GM18508 (cell line): ENCODE results near the gene SLC39A8.
"Not testable (repeated sequence)": the region's sequence is repeated elsewhere in the genome, so short reads cannot be mapped to it uniquely, and the experiment has no call there.

Source experiments
- ATAC-seq: cut with Tn5 transposase; IDR thresholded peaks from one replicate; pipeline ENCODE4 v1.9.1; 2021; ENCODE audit warnings: moderate number of reproducible peaks; ENCODE audit not compliant: insufficient read depth, unreplicated experiment

The SLC39A8 gene

DNA sequence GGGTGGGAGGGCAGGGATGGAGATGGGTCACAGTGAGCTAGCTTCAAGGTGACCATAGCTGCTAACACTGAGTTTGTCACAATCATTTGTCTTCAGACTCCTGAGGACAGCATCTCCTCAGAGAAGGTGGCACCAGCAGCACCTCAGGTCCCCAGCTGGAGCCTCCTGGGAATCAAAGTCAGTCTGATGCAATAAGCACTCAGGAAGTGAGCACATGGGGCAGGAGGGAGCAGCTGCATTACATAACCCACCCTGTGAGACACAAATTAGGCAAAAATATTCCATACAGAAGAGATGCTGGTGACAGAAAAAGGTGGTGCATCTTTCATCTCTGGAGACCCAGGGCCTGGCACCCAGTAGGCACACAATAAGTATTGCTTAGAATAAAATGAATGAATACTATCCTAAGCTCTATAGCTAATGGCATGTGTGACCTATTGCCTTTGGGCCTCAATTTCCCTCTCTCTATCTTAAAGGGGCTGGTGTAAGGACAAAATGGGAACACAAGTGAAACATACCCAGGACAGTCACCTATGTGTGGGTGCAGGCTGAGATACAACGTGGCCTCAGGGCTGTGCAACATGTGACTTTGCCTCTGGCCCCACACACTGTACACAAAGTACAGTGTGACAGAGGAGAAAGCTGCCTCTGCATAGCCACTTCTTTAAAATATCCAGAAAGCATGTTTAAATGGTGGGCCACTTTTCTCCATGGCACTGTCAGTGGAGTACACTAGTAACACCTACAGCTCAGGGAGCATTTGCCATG is 37.1 kb downstream of the SLC39A8 start:
- no peak for ATAC-seq

DNA sequence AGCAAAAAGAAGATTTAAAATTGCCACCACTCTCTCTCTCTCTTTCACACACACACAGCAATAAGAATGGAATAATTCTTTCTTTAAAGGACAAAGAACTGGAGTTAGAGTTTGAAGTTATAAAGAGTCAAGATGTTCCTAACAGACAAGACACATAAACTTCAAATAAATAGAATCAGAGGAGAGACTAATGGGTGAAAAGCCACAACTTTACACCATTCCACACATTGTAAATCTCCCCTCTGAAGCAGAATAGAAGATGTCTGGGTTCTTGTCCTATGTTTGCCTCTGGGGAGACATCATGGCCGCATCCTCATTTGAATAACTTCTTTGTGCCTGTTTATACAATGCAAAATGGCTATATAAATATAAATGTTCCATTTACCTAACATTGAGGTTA is 39.6 kb downstream of the SLC39A8 start:
- ATAC-seq = no peak

DNA sequence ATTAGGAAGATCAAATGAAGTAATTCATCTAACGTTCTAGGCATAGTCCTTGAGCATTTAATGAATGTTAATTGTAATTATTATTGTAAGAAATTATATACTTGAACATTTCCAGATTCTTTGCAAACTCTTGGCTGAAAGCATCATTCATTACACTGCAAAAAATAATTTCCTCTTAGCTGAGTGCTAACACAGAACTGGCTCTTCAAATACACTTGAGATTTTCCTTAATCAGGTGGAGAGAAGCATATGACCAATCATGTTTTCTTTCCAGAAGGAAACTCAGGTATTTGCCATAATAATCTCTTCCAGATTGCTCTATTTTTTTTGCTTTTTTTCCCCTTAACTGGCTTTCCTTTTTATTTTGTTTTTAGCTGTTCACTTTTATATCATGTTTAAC is 42.5 kb downstream of the SLC39A8 start:
- no peak for ATAC-seq

DNA sequence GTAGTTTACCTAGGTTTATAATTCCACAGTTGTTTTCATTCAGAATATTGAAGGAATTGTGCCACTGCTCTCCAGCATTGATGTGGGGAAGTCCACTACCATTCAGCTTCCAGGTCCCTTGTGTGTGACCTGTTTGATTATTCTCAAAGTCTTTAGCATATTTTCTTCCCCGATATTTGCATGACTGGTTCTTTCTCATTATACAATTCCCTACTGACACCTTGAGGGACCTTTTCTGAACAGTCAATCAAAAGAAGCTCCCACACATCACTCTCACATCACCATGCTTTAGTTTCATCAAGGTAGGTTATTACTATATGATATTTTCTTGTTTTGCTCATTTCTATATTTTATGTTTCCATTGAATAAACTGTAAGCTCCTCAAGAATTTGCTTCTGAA is 44.1 kb downstream of the SLC39A8 start:
- ATAC-seq = no peak

DNA sequence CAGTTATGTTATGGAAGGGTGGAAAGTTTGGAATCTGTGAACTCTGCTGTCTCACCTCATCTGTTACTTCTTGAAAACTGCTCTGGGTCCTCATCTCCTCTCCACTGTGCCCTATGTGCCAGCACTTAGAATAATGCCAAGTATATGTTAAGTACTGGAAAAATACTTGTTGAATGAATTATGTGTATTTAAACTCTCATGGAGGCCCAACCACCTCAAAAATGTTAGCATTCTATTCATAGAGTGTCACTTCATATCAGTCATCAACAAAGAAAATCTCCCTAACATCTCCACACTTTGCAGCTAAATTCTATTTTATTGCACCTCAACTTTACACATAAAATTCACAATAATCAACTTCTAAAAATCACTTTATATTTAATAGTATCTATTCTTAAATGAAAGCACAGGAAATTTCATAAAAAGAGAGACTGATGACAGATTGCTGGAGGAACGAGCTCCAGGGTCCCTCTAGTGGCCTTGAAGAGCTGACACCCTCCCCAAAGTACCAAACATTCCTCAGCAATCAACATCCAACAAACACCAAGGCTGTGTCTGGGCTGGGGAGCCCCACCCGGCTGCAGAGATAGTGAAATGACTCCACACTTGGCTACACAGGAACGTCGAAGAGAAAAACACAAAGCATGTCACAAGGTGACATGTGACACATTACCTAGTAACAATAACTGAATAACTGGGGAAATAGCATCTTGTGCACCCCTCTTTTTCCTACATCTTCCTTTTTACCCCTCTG is 45.8 kb downstream of the SLC39A8 start:
- ATAC-seq = peak; percentile 81

DNA sequence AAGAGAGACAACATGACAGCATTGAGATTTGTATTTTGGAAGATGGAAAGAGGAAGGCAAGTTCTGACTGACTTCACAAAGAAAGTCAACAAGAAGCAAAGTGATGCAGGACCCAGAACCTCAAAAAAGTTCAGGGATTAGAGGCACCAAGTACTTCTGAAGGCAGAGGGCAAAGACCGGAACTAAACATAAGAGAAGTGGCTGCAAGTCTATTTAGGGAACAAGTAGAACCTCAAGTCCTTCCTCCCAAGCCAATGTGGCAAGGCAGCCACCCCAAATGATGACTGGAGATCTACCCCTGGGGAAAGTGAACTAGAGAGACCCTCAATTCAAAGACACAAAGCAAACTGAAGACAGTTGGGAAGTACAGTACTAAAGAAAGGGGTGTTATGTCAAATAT is 46.6 kb downstream of the SLC39A8 start:
- ATAC-seq = no peak

DNA sequence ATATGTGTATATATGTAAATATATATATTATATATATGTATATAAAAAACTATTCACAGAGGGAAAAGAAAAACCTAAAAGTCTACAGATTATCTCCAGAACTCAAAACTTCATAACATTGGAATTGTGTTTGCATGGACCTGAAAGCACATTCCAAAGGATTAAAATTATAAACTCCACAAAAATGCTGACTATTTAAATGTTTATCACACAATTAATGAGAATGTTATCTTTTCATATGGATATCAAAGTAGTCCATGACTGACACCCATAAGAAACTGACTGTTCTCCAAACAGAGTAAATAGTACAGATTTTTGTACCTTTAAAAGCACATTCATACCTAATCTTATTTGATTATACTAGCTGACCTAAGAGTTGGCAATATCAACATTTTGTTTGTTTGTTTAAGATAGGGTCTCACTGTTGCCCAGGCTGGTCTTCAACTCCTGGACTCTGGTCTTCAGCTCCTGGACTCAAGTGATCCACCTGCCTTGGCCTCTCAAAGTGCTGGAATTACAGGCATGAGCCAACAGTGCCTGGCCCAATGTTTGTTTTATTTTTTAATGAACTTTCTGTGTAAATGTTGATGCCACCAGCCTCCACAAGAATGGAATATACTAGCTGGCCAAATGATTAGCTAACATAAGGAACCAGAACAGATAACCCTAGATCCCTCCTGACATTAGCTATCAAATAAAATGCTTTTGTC is 50.0 kb downstream of the SLC39A8 start:
- no peak for ATAC-seq

DNA sequence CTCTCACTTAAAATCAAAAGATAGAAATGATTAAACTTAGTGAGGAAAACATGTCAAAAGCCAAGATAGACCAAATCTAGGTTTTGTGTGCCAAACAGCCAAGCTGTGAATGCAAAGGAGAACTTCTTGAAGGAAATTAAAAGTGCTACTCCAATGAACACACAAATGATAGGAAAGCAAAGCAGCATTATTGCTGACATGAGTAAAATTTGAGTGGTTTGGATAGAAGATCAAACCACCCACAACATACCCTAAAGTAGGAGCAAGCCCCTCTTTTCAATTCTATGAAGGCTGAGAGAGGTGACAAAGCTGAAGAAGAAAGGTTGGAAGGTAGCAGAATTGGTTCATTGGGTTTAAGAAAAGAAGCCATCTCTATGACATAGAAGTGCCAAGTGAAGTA is 56.8 kb downstream of the SLC39A8 start:
- ATAC-seq = no peak

DNA sequence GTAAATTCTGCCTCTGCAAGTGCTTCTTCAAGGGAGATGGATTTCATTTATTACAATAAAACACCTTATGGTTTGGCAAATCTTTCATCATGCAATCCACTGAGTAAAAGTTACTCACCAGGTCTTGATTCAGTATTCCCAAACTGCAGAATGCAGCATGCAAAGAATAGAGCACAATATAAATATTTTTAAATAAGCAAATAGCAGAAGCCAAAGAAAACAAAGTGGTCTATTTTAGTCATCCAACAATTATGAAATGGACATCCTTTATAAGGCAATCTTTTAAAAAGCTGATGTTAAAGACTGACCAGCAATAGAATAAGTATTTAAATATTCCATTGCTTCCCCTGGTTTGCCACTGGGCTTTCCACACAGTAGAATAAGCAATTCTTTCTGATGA is 59.5 kb downstream of the SLC39A8 start:
- no peak for ATAC-seq

DNA sequence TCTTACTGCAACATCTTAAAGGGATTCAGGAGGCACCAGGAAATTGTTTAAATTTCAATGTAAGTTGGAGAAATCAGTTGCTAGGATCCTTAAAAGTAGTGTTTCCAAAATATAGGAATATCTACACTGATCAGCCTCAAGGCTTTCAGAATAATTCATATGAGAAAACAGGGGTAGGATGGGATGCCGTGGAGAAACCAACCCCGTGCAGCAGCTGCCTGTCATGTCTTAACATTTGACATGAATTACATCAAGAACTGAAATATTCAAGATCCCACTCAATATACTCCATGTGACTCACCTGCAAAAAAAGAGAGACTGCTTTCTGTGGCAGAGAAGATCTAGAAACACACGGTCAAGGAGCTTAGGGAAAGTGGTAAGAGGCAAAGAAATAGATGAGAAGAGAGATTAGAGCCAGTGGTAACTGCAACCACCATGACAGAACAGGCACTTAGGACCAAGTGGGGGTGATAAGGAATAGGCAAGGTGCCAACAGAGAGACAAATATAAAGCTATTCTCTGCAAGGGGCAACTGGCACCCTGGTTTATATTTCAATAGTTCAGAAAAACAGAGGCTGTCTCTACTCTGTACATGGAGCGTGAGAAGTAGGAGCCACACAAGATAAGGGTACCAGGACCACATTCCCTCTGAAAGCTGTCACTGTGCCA is 64.0 kb downstream of the SLC39A8 start:
- no peak for ATAC-seq

DNA sequence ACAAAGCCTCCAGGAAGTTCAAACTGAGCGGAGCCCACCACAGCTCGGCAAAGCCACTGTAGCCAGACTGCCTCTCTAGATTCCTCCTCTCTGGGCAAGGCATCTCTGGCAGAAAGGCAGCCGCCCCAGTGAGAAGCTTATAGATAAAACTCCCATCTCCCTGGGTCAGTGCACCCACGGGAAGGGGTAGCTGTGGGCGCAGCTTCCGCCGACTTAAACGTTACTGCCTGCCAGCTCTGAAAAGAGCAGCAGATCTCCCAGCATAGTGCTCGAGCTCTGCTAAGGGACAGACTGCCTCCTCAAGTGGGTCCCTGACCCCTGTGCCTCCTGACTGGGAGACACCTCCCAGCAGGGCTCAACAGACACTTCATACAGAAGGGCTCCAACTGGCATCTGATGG is 72.0 kb downstream of the SLC39A8 start:
- not testable (repeated sequence) for ATAC-seq

DNA sequence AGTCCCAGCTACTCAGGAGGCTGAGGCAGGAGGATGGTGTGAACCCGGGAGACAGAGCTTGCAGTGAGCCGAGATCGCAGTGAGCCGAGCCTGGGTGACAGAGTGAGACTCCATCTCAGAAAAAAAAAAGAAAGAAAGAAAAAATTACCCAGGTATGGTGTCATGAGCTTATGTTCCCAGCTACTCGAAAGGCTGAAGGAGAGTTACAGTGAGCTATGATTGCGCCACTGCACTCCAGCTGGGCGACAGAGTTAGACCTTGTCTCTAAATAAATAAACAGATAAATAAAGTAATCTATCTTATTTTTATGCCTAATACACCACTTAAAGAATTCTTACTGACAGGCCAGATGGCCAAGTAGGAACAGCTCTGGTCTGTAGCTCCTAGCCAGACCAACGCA is 73.0 kb downstream of the SLC39A8 start:
- no peak for ATAC-seq

DNA sequence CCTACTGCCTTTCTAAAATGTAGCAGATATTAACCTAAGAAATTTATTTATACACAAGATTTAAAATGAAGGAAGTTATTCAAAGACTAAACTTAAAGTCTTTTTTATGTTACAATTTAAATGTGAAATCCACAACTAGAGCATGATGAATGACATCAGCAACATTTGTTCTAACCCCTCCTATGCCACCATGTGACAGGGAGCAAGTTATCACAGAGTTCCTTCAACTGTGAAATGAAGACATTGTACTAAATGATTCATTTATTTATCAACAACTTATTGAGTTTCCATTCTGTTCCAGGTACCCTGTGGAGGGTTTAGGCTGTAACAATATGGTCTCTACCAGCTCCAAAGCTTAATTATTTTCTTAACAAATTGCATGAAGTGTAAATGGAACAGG is 76.9 kb downstream of the SLC39A8 start:
- ATAC-seq = no peak

DNA sequence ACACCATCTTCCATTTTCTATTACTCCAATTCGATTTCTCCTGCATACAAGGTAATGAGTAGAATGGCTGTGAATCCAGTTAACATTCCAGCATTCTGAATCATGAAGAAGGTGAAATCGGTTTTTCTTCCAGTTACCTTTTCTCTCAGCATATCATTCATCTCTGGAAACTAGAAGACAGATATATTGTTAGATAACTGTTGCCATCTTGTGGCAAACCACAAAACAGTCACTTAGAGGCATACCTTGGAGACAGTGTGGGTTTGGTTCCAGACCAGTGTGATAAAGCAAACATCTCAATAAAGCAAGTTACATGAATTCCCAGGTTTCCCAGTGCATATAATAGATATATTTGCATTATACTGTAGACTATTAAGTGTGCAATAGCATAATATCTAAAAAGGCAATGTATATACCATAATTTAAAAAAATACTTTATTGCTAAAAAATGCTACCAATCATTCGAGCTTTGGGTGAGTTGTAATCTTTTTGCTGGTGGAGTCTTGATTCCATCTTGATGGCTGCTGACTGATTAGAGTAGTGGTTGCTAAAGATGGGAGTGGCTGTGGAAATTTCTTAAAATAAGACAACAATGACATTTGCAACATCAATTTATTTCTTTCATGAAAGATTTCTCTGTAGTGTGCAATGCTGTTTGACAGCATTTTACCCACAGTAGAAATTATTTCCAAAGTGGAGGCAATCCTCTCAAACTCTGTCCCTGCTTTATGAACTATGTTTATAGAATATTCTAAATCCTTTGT is 82.1 kb downstream of the SLC39A8 start:
- ATAC-seq = peak; percentile 98

DNA sequence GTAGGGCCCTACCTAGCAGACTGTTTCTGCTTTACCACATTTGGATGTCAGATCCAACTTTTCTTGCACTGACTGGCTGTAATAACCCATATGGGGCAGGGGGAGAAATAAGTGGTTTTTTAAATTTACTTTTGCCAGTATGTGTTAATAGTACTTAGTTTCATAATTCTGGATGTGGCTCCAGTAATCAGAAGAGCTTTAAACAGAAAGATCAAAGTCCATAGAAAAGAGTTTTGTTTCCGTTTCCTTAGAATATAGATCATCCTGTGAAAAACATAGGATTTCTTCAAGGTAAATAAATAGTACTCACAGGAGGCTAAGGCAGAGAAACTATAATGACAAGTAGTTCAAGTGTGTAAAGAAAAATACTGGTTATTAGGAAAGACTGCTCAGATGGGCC is 85.6 kb downstream of the SLC39A8 start:
- ATAC-seq = no peak

DNA sequence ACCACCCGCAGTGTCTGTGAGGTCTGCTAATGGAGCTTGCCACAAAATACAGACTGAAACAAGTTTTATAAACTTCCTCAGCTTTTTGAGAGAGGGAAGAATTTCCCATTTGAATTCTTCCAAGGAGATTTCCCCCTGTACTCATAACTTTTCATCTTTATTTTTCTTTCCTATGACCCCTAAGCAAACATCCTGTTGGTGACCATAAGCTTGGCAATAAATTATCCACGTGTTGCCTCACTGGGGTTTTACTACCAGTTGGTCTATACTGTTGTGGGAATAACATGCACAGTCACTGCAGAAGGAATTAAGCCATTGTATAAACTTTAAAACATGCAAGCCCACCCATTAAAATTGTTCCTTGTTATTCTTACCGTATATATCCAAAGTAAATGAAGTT is 86.2 kb downstream of the SLC39A8 start:
- ATAC-seq = no peak

DNA sequence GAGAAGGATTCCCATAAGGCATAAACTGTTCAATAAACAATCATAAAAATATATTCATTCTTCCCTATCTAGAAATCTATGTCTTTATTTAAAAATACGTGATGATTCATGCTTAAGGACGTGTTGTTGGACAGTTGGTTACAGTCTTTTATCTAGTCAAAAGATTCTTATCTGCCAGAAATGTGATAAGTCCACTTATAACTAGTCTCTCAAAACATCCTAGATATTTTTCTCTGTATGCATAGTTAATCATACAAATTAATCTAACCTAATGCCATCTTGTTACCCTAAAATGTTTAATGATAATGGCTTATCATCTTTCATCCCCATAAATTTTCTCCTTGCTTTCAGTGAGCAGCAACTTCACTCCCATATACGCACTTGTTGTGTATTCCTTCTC is 89.0 kb downstream of the SLC39A8 start:
- ATAC-seq = no peak

DNA sequence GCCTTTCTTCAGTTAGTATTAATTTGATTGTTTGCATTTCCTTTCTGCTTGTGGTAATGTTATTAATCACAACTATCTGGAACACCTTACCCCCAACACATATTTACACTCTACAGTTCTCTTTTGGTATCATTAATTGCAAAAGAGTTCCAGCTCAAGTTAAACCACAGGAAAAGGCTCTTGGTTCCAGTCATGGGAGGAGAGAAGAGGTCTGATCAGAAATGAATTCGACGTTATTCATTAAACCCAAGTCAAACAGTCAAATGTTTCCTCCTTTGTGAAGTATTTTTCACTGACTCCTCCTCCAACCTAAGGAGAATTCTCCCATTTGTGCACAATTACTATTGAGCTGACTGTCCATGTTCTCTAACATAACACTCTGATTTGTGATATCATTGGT is 91.4 kb downstream of the SLC39A8 start:
- no peak for ATAC-seq

DNA sequence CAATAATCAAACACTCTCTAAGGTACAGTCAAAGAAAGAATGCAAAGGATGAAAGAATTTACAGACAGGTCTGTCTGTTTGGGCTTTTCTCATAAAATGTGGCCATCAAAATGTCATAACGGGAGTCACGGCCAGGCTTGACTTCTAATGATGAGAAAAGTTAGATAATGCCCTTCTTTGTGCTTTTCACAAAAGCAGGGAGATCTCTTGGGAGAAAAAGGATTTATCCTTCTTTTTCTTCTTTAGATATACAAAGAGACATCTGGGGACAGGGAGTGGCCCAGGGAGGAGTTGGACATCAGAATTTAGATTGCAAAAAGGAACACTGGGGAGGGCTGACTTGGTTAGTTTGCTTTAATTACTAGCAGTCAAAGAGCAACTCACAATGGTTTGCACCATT is 93.1 kb downstream of the SLC39A8 start:
- ATAC-seq = no peak

DNA sequence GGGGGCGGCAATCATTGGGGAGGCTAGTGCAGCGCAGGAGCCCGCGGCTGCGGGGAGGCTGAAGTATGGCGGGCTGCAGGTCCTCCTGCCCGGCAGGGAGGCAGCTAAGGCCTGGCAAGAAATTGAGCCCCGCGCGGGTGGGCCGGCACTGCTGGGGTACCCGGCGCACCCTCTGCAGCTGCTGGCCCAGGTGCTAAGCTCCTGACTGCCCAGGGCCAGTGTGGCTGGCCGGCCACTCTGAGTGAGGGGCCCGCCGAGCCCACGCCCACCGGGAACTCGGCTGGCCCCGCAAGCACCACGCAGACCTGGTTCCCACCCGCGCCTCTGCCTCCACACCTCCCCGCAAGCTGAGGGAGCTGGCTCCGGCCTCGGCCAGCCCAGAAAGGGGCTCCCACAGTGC is 94.9 kb downstream of the SLC39A8 start:
- no peak for ATAC-seq
